ENCODE results near the gene COL13A1.

- no peak for TF ChIP-seq POLR2A (IDR thresholded peaks at IDR 0.05; ENCODE audit: low read depth, low read length)
- no peak for TF ChIP-seq SPI1 (IDR thresholded peaks at IDR 0.05; ENCODE audit: low read depth, low read length)
- TF ChIP-seq POLR2AphosphoS5 (IDR thresholded peaks at IDR 0.05; ENCODE audit: low read depth, low read length), result no peak
- no peak for TF ChIP-seq PAX5 (IDR thresholded peaks at IDR 0.05; ENCODE audit: insufficient read depth, low read length, severe bottlenecking)
Observed at GRCh38 chr10:69897432-69897831, 95.7 kb downstream of the COL13A1 start.
